Endothelial cell of umbilical vein (primary cell): ENCODE results near the gene PIGV.

Source experiments
- CTCF ChIP-seq, 2 donors: IDR thresholded peaks; 1 replicate in 1 of 2; 2 replicates in 1 of 2; pipeline ENCODE4 v1.5.1; 2011; ENCODE audit warnings: low read length in 2 of 2, mild to moderate bottlenecking in 2 of 2, moderate library complexity in 2 of 2, control low read depth in 1 of 2, inconsistent platforms in 1 of 2, low read depth in 1 of 2; ENCODE audit not compliant: insufficient read depth in 1 of 2; ENCODE audit errors: extremely low read depth in 1 of 2
- EZH2 ChIP-seq: IDR thresholded peaks from 2 replicates; pipeline ENCODE4 v1.6.1; 2012; ENCODE audit warnings: borderline replicate concordance, low read depth, mild to moderate bottlenecking, moderate library complexity, low read length, inconsistent platforms; ENCODE audit not compliant: severe bottlenecking
- MAX ChIP-seq: IDR thresholded peaks from 2 replicates; pipeline ENCODE4 v1.6.1; 2011; ENCODE audit not compliant: insufficient read depth, insufficient read length
- MYC ChIP-seq: IDR thresholded peaks from one replicate; pipeline ENCODE4 v1.6.1; 2011; ENCODE audit warnings: mild to moderate bottlenecking, low read depth, low read length
- POLR2A ChIP-seq: IDR thresholded peaks from 2 replicates; pipeline ENCODE4 v1.6.1; 2012; ENCODE audit warnings: low read depth, mild to moderate bottlenecking, control low read depth, low read length
- POLR2AphosphoS5 ChIP-seq: IDR thresholded peaks from 2 replicates; pipeline ENCODE4 v1.6.1; 2012; ENCODE audit warnings: low read depth, mild to moderate bottlenecking, control low read depth, low read length, moderate library complexity; ENCODE audit not compliant: insufficient read depth

- TF ChIP-seq MYC (no peak), CTCF (IDR thresholded peaks at IDR 0.05; ENCODE audit: extremely low read depth in 1 of 2, insufficient read depth in 1 of 2, low read depth in 1 of 2, low read length in 2 of 2) (no peak), MAX (no peak), POLR2AphosphoS5 (no peak), EZH2 (no peak), POLR2A (no peak)
Observed at GRCh38 chr1:26782521-26783212, 5.1 kb upstream of the PIGV start.
